Left forelimb (tissue), 1 donor: ENCODE data around the gene ARHGEF26.

Experiments used
- DNase-seq: peaks from one replicate; pipeline ENCODE4 v3.0.0-alpha.2; 2018; ENCODE audit warnings: low spot score

The ARHGEF26 gene

DNA sequence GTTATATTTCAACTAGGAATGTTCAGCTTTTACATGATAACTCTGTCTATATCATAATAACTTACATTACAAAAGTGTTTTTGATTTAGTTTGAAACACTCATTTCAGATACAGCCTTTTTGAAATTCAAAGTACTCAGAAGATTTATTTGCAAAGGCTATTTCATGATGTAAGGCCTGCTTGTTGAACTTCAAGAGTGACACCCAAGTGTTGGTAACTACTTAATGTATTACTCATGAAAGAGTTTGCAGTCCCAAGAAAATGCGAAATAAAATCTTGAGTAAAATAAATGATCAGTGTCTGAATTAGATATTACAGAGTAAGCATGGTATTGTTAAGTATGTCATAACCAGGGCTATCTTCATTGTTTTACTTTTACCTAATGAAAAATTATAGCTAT lies 35.3 kb downstream of the ARHGEF26 start:
- no peak for DNase-seq

DNA sequence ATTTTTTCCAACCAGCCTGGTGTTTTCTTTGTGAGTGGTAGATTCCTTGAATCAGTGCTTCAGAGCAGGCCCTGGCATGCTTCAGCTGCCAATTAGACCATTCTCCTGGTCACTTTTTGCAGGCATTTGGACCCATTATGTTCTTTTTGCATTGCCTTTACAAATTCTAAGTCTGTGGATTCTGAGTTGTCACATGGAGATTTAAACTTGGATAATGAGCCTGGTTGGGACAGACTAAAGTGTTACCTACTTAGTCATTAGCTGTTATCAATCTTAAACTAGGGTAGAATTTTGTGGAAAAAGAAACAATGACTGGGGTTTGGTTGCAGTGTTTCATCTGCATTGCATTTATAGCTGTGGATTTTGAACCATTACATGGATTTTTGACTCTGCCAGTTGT lies 40.6 kb downstream of the ARHGEF26 start:
- DNase-seq: no peak

DNA sequence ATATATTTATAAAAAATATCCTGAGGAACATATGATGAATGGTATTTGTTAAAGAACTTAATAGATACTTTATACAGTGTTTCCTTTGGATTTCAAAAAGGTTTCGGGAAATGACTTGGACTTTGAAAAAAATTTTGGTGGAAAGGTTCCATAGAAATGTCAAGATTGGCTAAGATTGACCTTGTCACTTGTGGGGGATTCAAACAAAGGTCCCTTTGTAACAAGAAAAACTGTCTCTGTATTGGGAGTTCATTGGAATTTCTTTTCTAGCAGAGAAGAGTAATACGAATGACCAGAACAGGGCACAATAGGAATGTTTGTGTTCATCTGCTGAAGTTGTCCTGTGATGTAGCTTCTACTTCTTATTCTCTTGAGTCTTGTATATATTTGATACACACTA lies 43.2 kb downstream of the ARHGEF26 start:
- no peak for DNase-seq

DNA sequence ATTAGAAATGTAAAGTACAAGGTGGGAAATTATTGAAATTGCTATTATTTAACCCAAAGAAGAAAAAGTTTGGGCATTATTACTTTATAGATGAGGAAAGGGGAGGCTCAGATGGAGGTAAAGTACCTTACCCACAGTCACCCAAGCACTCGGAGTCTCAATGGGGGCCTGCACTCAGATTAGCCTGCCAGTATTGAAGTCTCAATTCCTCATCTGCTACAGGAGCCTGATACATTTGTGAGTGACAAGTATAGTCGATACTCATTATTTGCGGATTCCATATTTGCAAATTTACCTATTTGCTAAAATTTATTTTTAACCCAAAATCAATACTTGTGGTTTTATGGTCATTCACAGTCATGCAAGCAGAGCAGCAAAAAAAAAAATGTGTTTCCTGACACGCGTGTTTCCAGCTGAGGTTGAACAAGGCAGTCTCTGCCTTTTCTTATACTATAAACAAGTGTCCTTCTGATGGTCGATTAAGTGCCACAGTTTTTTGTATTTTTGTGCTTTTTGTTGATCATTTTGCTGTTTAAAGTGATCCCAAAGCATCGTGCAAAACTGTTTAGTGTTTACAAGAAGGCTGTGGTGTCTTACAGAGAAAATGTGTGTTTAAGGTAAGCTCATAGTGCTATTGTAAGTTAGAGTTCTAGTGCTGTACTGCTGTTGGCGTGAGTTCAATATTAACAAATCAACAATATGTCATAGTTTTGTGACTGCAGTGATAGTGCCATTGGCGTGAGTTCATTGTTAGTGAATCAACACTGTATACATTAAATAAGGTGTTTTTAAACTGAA lies 48.0 kb downstream of the ARHGEF26 start:
- no peak for DNase-seq

DNA sequence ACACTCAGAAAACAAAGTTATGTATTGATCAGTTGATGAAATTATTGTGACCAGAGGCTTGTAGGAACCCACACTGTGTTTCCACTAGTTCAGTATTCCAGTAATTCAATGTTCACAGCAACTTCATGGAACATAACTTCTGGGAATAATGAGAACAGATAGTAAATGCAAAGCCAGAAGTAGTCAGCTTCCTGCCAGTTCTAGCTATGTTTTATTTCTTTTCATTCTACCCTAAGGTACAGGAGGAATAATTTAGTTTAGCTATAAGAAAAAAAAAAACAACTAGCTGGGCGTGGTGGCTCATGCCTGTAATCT lies 48.6 kb downstream of the ARHGEF26 start:
- DNase-seq: no peak

DNA sequence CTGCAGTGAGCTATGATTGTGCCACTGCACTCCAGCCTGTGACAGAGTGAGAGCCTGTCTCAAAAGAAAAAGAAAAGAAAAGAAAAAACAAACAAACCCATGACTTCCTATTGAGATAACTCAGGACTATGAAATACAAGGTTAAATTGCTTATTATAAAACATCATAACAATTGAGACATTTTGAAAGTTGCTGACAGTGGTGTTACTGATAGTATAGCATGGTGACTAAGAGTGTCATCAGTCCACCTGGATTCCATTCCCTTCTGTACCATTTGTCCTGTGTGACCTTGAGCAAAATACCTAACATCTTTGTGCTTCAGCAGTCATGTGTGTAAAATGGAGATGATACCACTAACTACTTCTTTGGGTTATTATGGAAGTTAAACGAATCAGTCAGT lies 49.1 kb downstream of the ARHGEF26 start:
- no peak for DNase-seq

GRCh38 chr3:154175041-154175440 lies 53.9 kb downstream of the ARHGEF26 start:
- DNase-seq: no peak

- no peak for DNase-seq
Observed at GRCh38 chr3:154176036-154176435, 54.8 kb downstream of the ARHGEF26 start.

GRCh38 chr3:154177406-154177805 lies 56.2 kb downstream of the ARHGEF26 start:
- DNase-seq: no peak

- no peak for DNase-seq
Observed at GRCh38 chr3:154178172-154178571, 57.0 kb downstream of the ARHGEF26 start.

- no peak for DNase-seq
Observed at GRCh38 chr3:154180836-154181691, 59.9 kb downstream of the ARHGEF26 start.

- no peak for DNase-seq
Observed at GRCh38 chr3:154182322-154182922, 61.2 kb downstream of the ARHGEF26 start.

GRCh38 chr3:154182975-154183374 lies 61.8 kb downstream of the ARHGEF26 start:
- no peak for DNase-seq

DNA sequence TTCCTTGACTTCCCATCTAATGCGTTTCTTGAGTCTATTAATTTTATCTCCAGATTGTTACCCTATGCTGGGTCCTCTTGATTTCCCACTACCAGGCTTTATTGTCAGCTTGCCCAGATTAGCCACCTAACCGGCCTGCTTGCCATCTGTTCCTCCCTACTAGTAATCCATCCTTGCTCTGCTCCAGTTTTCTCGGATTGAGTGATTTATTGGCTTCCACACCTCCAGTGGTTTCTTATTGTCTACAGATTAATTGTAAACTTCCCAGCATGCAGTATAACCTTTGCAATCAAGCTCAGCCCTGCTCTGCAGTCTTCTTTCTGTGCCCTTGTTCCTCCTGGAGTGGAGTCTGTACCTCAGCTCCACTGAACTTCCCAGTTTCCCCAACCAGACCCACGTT lies 63.4 kb downstream of the ARHGEF26 start:
- no peak for DNase-seq

DNA sequence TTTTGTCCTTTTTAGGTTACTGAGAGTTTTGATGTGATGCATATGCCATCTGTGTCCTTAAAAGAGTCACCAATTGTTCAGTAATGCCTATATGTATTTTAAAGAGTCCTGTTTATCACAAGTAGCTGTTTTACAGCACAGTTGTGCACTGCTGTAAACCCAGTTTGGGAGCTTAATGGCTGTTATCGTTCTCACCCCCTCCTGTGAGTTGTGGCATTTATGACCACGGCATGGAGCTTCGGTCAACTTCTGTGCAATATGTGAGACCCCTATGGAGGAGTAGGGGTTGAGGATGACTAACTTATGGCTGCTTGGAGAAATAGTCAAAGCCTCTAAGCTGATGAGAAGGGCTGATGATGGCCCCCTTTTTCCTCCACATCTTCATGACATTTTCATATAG lies 67.2 kb downstream of the ARHGEF26 start:
- DNase-seq: no peak

DNA sequence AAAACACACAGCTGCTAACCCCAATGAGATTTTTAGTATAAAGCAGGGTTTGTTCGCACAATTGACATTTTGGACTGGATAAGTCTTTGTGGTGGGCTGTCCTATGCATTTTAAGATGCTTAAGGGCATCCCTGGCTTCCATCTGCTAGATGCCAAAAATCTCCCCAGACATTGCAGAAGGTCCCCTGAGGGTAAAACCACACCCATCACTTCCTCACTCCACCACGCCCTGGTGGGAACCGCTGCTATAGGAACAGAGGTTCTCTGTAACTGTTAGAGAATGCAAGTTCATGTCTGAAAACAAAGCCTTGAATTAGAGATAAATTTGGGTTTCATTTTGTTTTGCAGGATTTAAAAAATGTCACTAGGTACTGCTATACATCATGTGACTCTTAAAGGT lies 67.7 kb downstream of the ARHGEF26 start:
- DNase-seq: no peak

DNA sequence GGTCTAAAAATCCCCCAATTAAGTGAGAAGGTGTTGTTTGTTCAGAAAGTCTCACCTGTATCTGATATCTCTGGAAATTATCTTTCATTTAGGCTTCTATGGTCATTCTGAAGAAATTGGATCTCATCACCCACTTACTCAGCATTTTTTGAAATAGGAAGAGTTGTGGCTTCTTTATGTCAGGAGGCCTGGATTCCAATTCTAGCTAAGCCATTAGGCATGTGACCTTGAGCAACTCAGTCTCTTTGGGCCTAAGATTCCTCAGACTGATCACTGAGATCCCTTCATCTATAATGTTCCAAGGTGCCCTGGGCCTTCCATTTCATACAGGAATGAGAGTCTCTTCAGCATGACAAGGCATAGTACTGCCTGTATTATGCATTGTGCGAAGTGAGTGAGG lies 70.3 kb downstream of the ARHGEF26 start:
- no peak for DNase-seq

- DNase-seq: no peak
Observed at GRCh38 chr3:154192225-154192624, 71.0 kb downstream of the ARHGEF26 start.

DNA sequence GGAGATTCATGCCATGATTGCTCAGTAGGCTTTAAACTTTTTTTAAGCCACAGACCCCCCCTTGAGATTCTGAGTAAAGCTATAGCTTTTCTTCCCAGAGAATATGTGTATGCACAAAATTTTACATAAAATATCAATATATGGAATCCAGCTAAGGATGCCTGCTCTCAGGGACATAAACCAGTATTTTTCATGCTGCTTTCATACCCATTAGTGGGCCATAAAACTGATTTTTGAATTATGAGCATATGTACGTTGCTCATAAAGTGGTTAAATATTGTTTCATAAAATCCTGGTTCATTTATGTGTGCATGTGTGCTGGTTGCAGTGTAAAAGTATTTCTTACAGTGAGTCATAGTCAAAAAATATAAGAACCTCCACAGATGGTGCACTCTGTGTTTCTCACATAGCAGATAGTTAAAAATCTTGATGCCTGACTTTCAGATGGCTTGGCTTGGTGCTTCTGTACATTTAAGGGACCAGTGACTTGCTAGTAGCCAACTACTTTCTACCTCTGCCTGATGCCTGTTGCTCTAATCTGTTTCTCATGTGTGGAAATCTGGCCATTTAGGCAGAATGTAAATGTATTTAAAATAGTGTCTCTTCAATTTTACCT lies 71.9 kb downstream of the ARHGEF26 start:
- no peak for DNase-seq

- DNase-seq: no peak
Observed at GRCh38 chr3:154194877-154195276, 73.7 kb downstream of the ARHGEF26 start.

DNA sequence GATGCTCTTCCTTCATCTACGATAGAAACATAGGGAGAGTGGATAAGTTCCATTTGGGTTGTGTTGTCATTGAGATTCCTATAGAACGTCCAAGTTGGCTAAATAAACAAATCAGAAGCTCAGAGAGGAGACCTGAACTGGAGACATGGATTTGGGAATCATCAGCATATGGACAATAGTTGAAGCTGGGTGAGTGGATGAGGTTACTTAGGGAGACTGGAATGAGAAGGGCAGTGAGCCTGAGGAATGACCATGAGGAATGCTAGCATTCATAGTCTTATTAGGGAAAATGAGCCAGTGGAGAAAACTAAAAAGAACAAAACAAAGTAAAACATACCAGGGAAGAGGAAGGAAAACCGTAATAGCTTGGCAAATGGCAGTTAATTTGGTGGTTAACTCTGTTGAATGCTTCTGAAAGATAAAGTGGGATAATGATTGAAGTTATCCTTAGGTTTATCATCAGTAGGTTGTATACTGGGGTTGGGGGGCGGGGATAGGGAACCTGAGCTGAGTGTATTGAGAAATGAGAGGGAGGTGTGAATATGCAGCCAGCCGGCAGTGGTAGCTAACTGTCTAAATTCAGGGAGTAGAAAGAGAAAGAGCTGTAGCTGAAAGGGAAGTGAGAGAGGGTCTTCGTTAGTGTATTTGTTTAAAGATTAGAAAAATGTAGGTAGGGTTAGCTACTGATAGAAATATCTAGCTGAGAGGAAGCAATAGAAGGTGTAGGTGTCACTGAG lies 74.6 kb downstream of the ARHGEF26 start:
- no peak for DNase-seq

DNA sequence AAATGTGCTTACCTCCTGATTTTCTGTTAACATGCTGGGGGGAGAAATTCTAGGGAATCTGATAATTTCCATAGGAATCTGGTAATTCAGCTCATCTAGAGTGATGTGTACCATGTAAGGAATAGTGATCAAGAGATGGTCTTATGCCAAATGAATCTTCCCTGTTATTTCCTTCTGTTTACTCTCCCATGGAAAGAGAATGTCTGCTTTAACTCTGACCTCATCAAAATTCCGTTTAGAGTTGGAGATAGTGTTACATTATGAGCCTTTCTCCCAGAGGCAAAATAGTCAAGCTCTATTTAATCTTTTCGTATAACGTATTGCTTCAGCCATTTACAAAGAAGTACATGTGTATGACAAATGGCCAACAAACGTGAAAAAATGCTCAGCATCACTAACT lies 76.6 kb downstream of the ARHGEF26 start:
- DNase-seq: no peak
